Endothelial cell of umbilical vein (primary cell): Measurements from ENCODE around the gene CBFA2T3. TPM values are rescaled to one million over a fixed set of nuclear protein-coding genes. Genes with fewer than 3 reads are reported as not detected.

Source experiments
- BruUV-seq: library from RNA; stranded (reverse); fragments of 400-500 nt; replicated peaks from 2 replicates; lab custom pipeline; 2021; lab: Mats Ljungman, UMichigan
- CTCF ChIA-PET: fragments of 300-600, 350-600 bp; sonication (Branson Sonifier 250); formaldehyde crosslinking; loops from one replicate; lab custom pipeline; 2021; ENCODE audit warnings: antibody characterized with exemption, inconsistent platforms; lab: Charles Lee
- POLR2A ChIA-PET: fragments of 300-600, 350-600 bp; sonication (Branson Sonifier 250); formaldehyde crosslinking; loops from one replicate; lab custom pipeline; 2021; ENCODE audit warnings: antibody characterized with exemption, inconsistent platforms; lab: Charles Lee
- DNase-seq: peaks from one replicate; pipeline ENCODE4 v3.0.0-alpha.2; 2011; ENCODE audit warnings: low read depth, low spot score
- FAIRE-seq: peaks from 2 replicates; lab custom pipeline; 2011; peaks lifted over from hg19 to GRCh38; lab: Jason Lieb, UNC
- H2AFZ ChIP-seq: 2 replicates; pipeline ENCODE4 v1.6.0; 2012; ENCODE audit warnings: low read depth, low read length, control low read depth, inconsistent platforms
- H3K27ac ChIP-seq: 2 replicates; pipeline ENCODE4 v1.5.1; 2011; ENCODE audit warnings: low read depth, mild to moderate bottlenecking, control low read depth, low read length, moderate library complexity; ENCODE audit not compliant: insufficient read depth
- H3K27me3 ChIP-seq, 2 experiments: 2 replicates each; pipeline versions ENCODE4 v1.6.0 to v1.6.1; 2011; ENCODE audit warnings: low read length in 2 of 2, mixed read lengths in 1 of 2; ENCODE audit not compliant: control insufficient read depth in 2 of 2, insufficient read depth in 2 of 2
- H3K36me3 ChIP-seq, 2 experiments: 2 replicates in 1 of 2; 3 replicates in 1 of 2; pipeline ENCODE4 v1.5.1; 2011; ENCODE audit warnings: low read length in 2 of 2, mild to moderate bottlenecking in 1 of 2, moderate library complexity in 1 of 2; ENCODE audit not compliant: control insufficient read depth in 2 of 2, insufficient read depth in 2 of 2; ENCODE audit errors: extremely low read depth in 1 of 2
- H3K4me1 ChIP-seq: 3 replicates; pipeline ENCODE4 v1.5.1; 2011; ENCODE audit warnings: mild to moderate bottlenecking, low read length; ENCODE audit not compliant: control insufficient read depth, insufficient read depth; ENCODE audit errors: extremely low read depth
- H3K4me2 ChIP-seq: 2 replicates; pipeline ENCODE4 v1.6.1; 2011; ENCODE audit warnings: low read length, control low read depth, mixed read lengths; ENCODE audit not compliant: insufficient read depth
- H3K4me3 ChIP-seq, 3 experiments: fragments of 200-600 bp in 1 of 3; sonication (generic), shearing (Covaris generic) in 1 of 3; replicated peaks in 1 of 3; 2 replicates each; pipeline ENCODE4 v1.5.1; 2011 to 2016; ENCODE audit warnings: control low read depth in 3 of 3, low read length in 3 of 3, mild to moderate bottlenecking in 2 of 3, inconsistent platforms in 1 of 3, low read depth in 1 of 3, moderate library complexity in 1 of 3; ENCODE audit not compliant: insufficient read depth in 1 of 3
- H3K79me2 ChIP-seq: 2 replicates; pipeline ENCODE4 v1.6.0; 2012; ENCODE audit warnings: low read length, inconsistent platforms; ENCODE audit not compliant: control insufficient read depth, insufficient read depth
- H3K9ac ChIP-seq: replicated peaks from 2 replicates; pipeline ENCODE3; 2011; ENCODE audit warnings: low read length, control low read depth; ENCODE audit not compliant: insufficient read depth; ENCODE audit errors: extremely low read depth
- H3K9me1 ChIP-seq: replicated peaks from 3 replicates; pipeline ENCODE4 v1.6.0; 2011; ENCODE audit warnings: mild to moderate bottlenecking, low read length; ENCODE audit not compliant: control insufficient read depth, insufficient read depth; ENCODE audit errors: extremely low read depth
- H3K9me3 ChIP-seq: replicated peaks from 2 replicates; pipeline ENCODE4 v1.5.1; 2012; ENCODE audit warnings: low read length, inconsistent platforms; ENCODE audit not compliant: control insufficient read depth, insufficient read depth
- H4K20me1 ChIP-seq: replicated peaks from 2 replicates; pipeline ENCODE3; 2011; ENCODE audit warnings: mild to moderate bottlenecking, low read length; ENCODE audit not compliant: control insufficient read depth, insufficient read depth; ENCODE audit errors: extremely low read depth
- EZH2 ChIP-seq: IDR thresholded peaks from 2 replicates; pipeline ENCODE4 v1.6.1; 2012; ENCODE audit warnings: borderline replicate concordance, low read depth, mild to moderate bottlenecking, moderate library complexity, low read length, inconsistent platforms; ENCODE audit not compliant: severe bottlenecking
- FOS ChIP-seq: IDR thresholded peaks from 2 replicates; pipeline ENCODE4 v1.6.1; 2011; ENCODE audit warnings: mild to moderate bottlenecking, low read length, moderate library complexity, borderline replicate concordance; ENCODE audit not compliant: insufficient read depth
- POLR2A ChIP-seq: IDR thresholded peaks from 2 replicates; pipeline ENCODE4 v1.6.1; 2012; ENCODE audit warnings: low read depth, mild to moderate bottlenecking, control low read depth, low read length
- POLR2AphosphoS5 ChIP-seq: IDR thresholded peaks from 2 replicates; pipeline ENCODE4 v1.6.1; 2012; ENCODE audit warnings: low read depth, mild to moderate bottlenecking, control low read depth, low read length, moderate library complexity; ENCODE audit not compliant: insufficient read depth
- dilution Hi-C: fragments of 300-500 bp; cut with MboI; formaldehyde crosslinking; loops from one replicate; pipeline ENCODE4 v1.15.0; 2019; ENCODE audit warnings: low sequenced_read_pairs; ENCODE audit not compliant: extremely low pct_ligation_motif_present
- intact Hi-C: fragments of 100-400 bp; cut with micrococcal nuclease; formaldehyde crosslinking; loops from one replicate; pipeline ENCODE4 v1.10.0; 2022
- polyA plus RNA-seq, 4 experiments: library from polyadenylated mRNA; depleted of rRNA in 3 of 4; stranded (reverse) in 3 of 4; unstranded in 1 of 4; fragments of >200 nt; gene quantifications; 2 replicates each; pipeline versions ENCODE4 v1.2.1 to v1.2.3, GENCODE V29; 2011 to 2012; ENCODE audit warnings: missing spikeins in 1 of 4
- total RNA-seq: library from RNA; stranded (reverse); gene quantifications from 2 replicates; pipeline ENCODE4 v1.2.3, GENCODE V29; 2021

CBFA2T3 gene
- total and polyA plus RNA-seq, 2 donors (not counting 3 experiments of a cell fraction or from before 2014, with no cell fraction given): not detected

- intact Hi-C loops: no loop called here
Measured at GRCh38 chr16:88839745-88840599, 137.0 kb downstream of the CBFA2T3 start.

GRCh38 chr16:88839026-88839529 lies 137.9 kb downstream of the CBFA2T3 start:
- ChIA-PET POLR2A (no interaction called here), CTCF (interaction anchor here (1.3 kb wide), 1 partner anchor 18 kb away, joined by 3 read pairs; the partner anchor contains the start of gene TRAPPC2L)
- H3K9me1 ChIP-seq: no peaks in the 10 kb centered on the region
- no peaks in the 10 kb centered on the region for H3K9me3 ChIP-seq
- DNase-seq (no peak), FAIRE-seq (no peak)
- H3K36me3 ChIP-seq: peaks cover 0 to 13% of the 10 kb centered on the region in 2 experiments
- no peak overlapping the region for H3K4me2 ChIP-seq
- no peaks in the 10 kb centered on the region for H3K4me1 ChIP-seq
- no peak overlapping the region for H3K4me3 ChIP-seq
- no peaks in the 10 kb centered on the region for H3K79me2 ChIP-seq
- no peak for TF ChIP-seq FOS
- no peak overlapping the region for H2AFZ ChIP-seq
- no peak overlapping the region for H3K27ac ChIP-seq
- intact Hi-C loops (no loop called here), dilution Hi-C loops (no loop called here)
- H3K27me3 ChIP-seq: no peaks in the 10 kb centered on the region
- H4K20me1 ChIP-seq: no peaks in the 10 kb centered on the region
- no TSS peak for BruUV-seq
- H3K9ac ChIP-seq: no peak overlapping the region

More at GRCh38 chr16:88839745-88840599, 137.0 kb downstream of the CBFA2T3 start:
- no peak overlapping the region for H3K27ac ChIP-seq
- H3K36me3 ChIP-seq: peaks cover 0 to 12% of the 10 kb centered on the region in 2 experiments
- CTCF ChIA-PET: interaction anchor here (0.9 to 1.3 kb wide), 2 partner anchors 9 to 17 kb away, joined by 3 read pairs; partner anchors contain the start of gene TRAPPC2L
- H3K9me1 ChIP-seq: no peaks in the 10 kb centered on the region
- no peak for TF ChIP-seq POLR2A
- TF ChIP-seq FOS: no peak
- no peak for TF ChIP-seq POLR2AphosphoS5
- no peak for TF ChIP-seq EZH2
- no peaks in the 10 kb centered on the region for H3K4me1 ChIP-seq
- H3K9ac ChIP-seq: no peak overlapping the region
- no peaks in the 10 kb centered on the region for H4K20me1 ChIP-seq
- no peaks in the 10 kb centered on the region for H3K27me3 ChIP-seq
- no peak for FAIRE-seq
- H3K9me3 ChIP-seq: no peaks in the 10 kb centered on the region
- dilution Hi-C loops: no loop called here
- DNase-seq: no peak
- POLR2A ChIA-PET: no interaction called here
- no peak overlapping the region for H2AFZ ChIP-seq
- BruUV-seq: no TSS peak
- H3K79me2 ChIP-seq: no peaks in the 10 kb centered on the region
- H3K4me2 ChIP-seq: no peak overlapping the region
- no peak overlapping the region for H3K4me3 ChIP-seq
